ENCODE data around the gene OTOP2. TPM values are rescaled to one million over a fixed set of nuclear protein-coding genes. Genes with fewer than 3 reads are reported as not detected.
A peak's percentile ranks its signal among the peaks of the same experiment; 100 is the strongest.

Gene OTOP2
- total and polyA plus RNA-seq, 10 of the 15 experiments (the other 5 are each of a cell fraction or from before 2014, with no cell fraction given): not detected

DNA sequence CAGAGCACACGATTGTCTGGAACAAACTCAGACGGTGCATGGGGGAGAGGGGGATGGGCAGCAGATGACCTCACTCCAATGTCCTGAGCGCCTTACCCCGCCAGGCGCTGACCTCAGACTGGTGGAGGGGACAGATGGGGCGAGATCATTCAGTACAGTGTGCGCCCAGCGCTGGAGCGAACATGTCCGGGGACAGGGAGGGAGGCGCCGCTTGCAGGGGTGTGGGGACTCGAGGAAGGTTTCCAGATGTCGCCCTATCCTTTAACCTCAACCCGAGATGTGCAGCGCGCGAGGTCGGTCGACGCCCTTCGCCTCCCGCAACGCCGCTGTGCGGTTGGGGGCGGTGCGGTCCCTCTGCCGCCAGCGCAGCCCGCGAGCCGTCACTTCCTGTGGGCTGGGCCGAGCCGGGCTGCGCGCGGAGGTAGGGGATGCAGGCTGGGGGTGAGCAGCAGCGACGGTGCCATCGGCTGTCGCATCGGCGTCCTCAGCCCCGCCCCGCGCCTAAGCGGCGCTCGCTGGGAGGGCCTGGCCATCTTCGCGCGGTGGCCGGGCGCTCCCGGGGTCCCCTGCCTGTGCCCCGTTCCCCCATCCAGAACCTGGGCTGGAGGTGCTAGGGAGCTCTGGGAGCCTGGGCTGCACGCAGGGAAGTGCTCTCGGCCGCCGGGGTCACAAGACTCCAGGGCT is 58.0 kb downstream of the OTOP2 start:
- 1% methylated on average over 44 of the region's 61 CpGs for WGBS (ENCODE audit: insufficient coverage, insufficient replicate concordance, low lambda C conversion rate, missing lambda C conversion rate)
- H2AFZ ChIP-seq (ENCODE audit: control insufficient read depth, low read depth, low read length): peak overlapping the region; percentile 92
- TF ChIP-seq BACH1 (IDR thresholded peaks at IDR 0.05; ENCODE audit: borderline replicate concordance): 0 out of 2 replicates have a peak, but pooled peaks have one; percentile 10
- peak; percentile 84 for TF ChIP-seq ATF7 (IDR thresholded peaks at IDR 0.05; ENCODE audit: low read depth)
- peak; percentile 32 for TF ChIP-seq RUNX3 (IDR thresholded peaks at IDR 0.05; ENCODE audit: low read length)
- TF ChIP-seq BCL11A (IDR thresholded peaks at IDR 0.05; ENCODE audit: low read depth, low read length): no peak
- TF ChIP-seq NFYA (IDR thresholded peaks at IDR 0.05; ENCODE audit: borderline replicate concordance, low read depth, low read length): no peak
- TF ChIP-seq, protein P1, sequence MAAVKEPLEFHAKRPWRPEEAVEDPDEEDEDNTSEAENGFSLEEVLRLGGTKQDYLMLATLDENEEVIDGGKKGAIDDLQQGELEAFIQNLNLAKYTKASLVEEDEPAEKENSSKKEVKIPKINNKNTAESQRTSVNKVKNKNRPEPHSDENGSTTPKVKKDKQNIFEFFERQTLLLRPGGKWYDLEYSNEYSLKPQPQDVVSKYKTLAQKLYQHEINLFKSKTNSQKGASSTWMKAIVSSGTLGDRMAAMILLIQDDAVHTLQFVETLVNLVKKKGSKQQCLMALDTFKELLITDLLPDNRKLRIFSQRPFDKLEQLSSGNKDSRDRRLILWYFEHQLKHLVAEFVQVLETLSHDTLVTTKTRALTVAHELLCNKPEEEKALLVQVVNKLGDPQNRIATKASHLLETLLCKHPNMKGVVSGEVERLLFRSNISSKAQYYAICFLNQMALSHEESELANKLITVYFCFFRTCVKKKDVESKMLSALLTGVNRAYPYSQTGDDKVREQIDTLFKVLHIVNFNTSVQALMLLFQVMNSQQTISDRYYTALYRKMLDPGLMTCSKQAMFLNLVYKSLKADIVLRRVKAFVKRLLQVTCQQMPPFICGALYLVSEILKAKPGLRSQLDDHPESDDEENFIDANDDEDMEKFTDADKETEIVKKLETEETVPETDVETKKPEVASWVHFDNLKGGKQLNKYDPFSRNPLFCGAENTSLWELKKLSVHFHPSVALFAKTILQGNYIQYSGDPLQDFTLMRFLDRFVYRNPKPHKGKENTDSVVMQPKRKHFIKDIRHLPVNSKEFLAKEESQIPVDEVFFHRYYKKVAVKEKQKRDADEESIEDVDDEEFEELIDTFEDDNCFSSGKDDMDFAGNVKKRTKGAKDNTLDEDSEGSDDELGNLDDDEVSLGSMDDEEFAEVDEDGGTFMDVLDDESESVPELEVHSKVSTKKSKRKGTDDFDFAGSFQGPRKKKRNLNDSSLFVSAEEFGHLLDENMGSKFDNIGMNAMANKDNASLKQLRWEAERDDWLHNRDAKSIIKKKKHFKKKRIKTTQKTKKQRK (IDR thresholded peaks at IDR 0.05; ENCODE audit: low read depth, low read length): no peak
- TF ChIP-seq SMC3 (IDR thresholded peaks at IDR 0.05; ENCODE audit: borderline replicate concordance, low read length): no peak
- TF ChIP-seq PAX8 (IDR thresholded peaks at IDR 0.05): no peak
- TF ChIP-seq CREB1 (IDR thresholded peaks at IDR 0.05; ENCODE audit: low read depth): peak; percentile 46; the same call in 1 of the 2 replicates
- TF ChIP-seq, protein P2, sequence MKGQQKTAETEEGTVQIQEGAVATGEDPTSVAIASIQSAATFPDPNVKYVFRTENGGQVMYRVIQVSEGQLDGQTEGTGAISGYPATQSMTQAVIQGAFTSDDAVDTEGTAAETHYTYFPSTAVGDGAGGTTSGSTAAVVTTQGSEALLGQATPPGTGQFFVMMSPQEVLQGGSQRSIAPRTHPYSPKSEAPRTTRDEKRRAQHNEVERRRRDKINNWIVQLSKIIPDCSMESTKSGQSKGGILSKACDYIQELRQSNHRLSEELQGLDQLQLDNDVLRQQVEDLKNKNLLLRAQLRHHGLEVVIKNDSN (IDR thresholded peaks at IDR 0.05; ENCODE audit: borderline replicate concordance, extremely low read length, insufficient read depth, low read depth, low read length): no peak
- no peak for TF ChIP-seq NR2C1 (IDR thresholded peaks at IDR 0.05)
- TF ChIP-seq BHLHE40 (IDR thresholded peaks at IDR 0.05; ENCODE audit: borderline replicate concordance in 1 of 2, low read depth in 2 of 2, low read length in 1 of 2): peak in 1 of 2 experiments; percentile 25; a peak in 1 of 4 replicates
- TF ChIP-seq JUND (IDR thresholded peaks at IDR 0.05; ENCODE audit: low read depth, low read length): no peak
- no peak for TF ChIP-seq CBX3 (IDR thresholded peaks at IDR 0.05; ENCODE audit: borderline replicate concordance, low read depth)
- TF ChIP-seq YBX1 (IDR thresholded peaks at IDR 0.05): no peak
- TF ChIP-seq, protein P3, sequence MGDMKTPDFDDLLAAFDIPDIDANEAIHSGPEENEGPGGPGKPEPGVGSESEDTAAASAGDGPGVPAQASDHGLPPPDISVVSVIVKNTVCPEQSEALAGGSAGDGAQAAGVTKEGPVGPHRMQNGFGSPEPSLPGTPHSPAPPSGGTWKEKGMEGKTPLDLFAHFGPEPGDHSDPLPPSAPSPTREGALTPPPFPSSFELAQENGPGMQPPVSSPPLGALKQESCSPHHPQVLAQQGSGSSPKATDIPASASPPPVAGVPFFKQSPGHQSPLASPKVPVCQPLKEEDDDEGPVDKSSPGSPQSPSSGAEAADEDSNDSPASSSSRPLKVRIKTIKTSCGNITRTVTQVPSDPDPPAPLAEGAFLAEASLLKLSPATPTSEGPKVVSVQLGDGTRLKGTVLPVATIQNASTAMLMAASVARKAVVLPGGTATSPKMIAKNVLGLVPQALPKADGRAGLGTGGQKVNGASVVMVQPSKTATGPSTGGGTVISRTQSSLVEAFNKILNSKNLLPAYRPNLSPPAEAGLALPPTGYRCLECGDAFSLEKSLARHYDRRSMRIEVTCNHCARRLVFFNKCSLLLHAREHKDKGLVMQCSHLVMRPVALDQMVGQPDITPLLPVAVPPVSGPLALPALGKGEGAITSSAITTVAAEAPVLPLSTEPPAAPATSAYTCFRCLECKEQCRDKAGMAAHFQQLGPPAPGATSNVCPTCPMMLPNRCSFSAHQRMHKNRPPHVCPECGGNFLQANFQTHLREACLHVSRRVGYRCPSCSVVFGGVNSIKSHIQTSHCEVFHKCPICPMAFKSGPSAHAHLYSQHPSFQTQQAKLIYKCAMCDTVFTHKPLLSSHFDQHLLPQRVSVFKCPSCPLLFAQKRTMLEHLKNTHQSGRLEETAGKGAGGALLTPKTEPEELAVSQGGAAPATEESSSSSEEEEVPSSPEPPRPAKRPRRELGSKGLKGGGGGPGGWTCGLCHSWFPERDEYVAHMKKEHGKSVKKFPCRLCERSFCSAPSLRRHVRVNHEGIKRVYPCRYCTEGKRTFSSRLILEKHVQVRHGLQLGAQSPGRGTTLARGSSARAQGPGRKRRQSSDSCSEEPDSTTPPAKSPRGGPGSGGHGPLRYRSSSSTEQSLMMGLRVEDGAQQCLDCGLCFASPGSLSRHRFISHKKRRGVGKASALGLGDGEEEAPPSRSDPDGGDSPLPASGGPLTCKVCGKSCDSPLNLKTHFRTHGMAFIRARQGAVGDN (IDR thresholded peaks at IDR 0.05): peak; percentile 18; the same call in 1 of the 2 replicates

More for the DNA sequence above, 58.0 kb downstream of the OTOP2 start:
- intact Hi-C loops (cut with micrococcal nuclease; ENCODE audit: unreplicated experiment): no loop called here
- no peaks in the 10 kb centered on the region for H3K9me3 ChIP-seq (replicated peaks; ENCODE audit: control insufficient read depth, insufficient read depth, low read length)
- ATAC-seq (peak; percentile 95), FAIRE-seq (peak; percentile 72), DNase-seq (ENCODE audit: low read depth, low spot score) (no peak)
- ChIA-PET SMC1A (ENCODE audit: uncharacterized antibody, unreplicated experiment) (interaction anchor here (0.6 to 1.8 kb wide), 3 partner anchors 10 to 41 kb away, joined by 3 to 5 read pairs (median 3); no protein-coding TSS in a partner anchor), RAD21 (ENCODE audit: unreplicated experiment) (no interaction called here), POLR2A (interaction anchor here (1.0 kb wide), 1 partner anchor 30 kb away, joined by 4 read pairs; the partner anchor contains the start of gene MRPL58), CTCF (interaction anchor here (0.7 kb wide), 1 partner anchor 30 kb away, joined by 3 read pairs; no protein-coding TSS in a partner anchor)
- peak overlapping the region; percentile 57 for H3K4me3 ChIP-seq
- H3K4me1 ChIP-seq (ENCODE audit: control insufficient read depth, insufficient read depth, low read length): peaks cover 10% of the 10 kb centered on the region
- H3K36me3 ChIP-seq (ENCODE audit: control insufficient read depth in 2 of 2, insufficient read depth in 2 of 2, low read length in 1 of 2): no peaks in the 10 kb centered on the region
- no peak overlapping the region for H3K27ac ChIP-seq (ENCODE audit: control insufficient read depth, insufficient read depth)
- no TSS peak for BruUV-seq (replicated peaks)
- in situ Hi-C loops (cut with MboI): no loop called here
- peaks cover 0 to 6% of the 10 kb centered on the region in 2 experiments; a peak in 2 of 4 replicates for H3K27me3 ChIP-seq (replicated peaks in 1 of 2; ENCODE audit: control insufficient read depth in 2 of 2, insufficient read depth in 2 of 2, low read length in 1 of 2)
- H3K9ac ChIP-seq (ENCODE audit: control insufficient read depth, insufficient read depth, low read length): peak overlapping the region; percentile 56
- peak overlapping the region; percentile 99 for H3K4me2 ChIP-seq (ENCODE audit: control insufficient read depth, insufficient read depth)
- no peaks in the 10 kb centered on the region for H3K79me2 ChIP-seq (ENCODE audit: control insufficient read depth, insufficient read depth, low read length)
- H4K20me1 ChIP-seq (ENCODE audit: control insufficient read depth, insufficient read depth): no peaks in the 10 kb centered on the region

Measured in GM12878 (cell line).